HCT116 (cell line): ENCODE measurements around the gene WFDC5. TPM values are rescaled to one million over a fixed set of nuclear protein-coding genes. Genes with fewer than 3 reads are reported as not detected.

Experiments used
- ATAC-seq: fragments of 200-7000 bp; cut with Tn5 transposase; 2 replicates; pipeline ENCODE4 v1.9.1; 2020; ENCODE audit warnings: mild to moderate bottlenecking, moderate library complexity
- BruUV-seq: library from RNA; stranded (reverse); fragments of 400-500 nt; replicated peaks from 2 replicates; lab custom pipeline; 2021; lab: Mats Ljungman, UMichigan
- CTCF ChIA-PET: fragments of 300-600 bp; sonication (Branson Sonifier 250); formaldehyde crosslinking; loops from one replicate; lab custom pipeline; 2021; ENCODE audit warnings: antibody characterized with exemption; lab: Charles Lee
- POLR2A ChIA-PET: fragments of 300-600, 350-600 bp; sonication (Branson Sonifier 250); formaldehyde crosslinking; loops from one replicate; lab custom pipeline; 2021; ENCODE audit warnings: antibody characterized with exemption; lab: Charles Lee
- RAD21 ChIA-PET, 2 experiments: fragments of 300-600 bp; sonication (Branson Sonifier 250); formaldehyde crosslinking; loops; one replicate each; lab custom pipeline; 2023; ENCODE audit warnings: low total read pairs in 2 of 2; ENCODE audit not compliant: uncharacterized antibody in 2 of 2, unreplicated experiment in 2 of 2, low non-redundant PET in 1 of 2; lab: Charles Lee
- DNase-seq: peaks from one replicate; pipeline ENCODE4 v3.0.0-alpha.2; 2010; ENCODE audit warnings: low read depth, low spot score
- H2AFZ ChIP-seq: fragments of 200-600 bp; shearing (Covaris generic), sonication (generic); 2 replicates; pipeline ENCODE4 v1.6.1; 2017; ENCODE audit warnings: low read depth, mixed run types, mixed read lengths, antibody characterized with exemption, low read length; ENCODE audit not compliant: poor library complexity, severe bottlenecking
- H3K27ac ChIP-seq: 2 replicates; pipeline ENCODE4 v1.5.1; 2012; ENCODE audit warnings: low read depth, low read length
- H3K27me3 ChIP-seq: fragments of 200-600 bp; sonication (generic); 2 replicates; pipeline ENCODE4 v1.6.1; 2016; ENCODE audit warnings: mixed run types, low read length, mixed read lengths; ENCODE audit not compliant: insufficient read depth
- H3K36me3 ChIP-seq, 2 experiments: fragments of 200-500 bp in 1 of 2; fragments of 200-600 bp in 1 of 2; sonication (Bioruptor generic) in 1 of 2; sonication (generic) in 1 of 2; 2 replicates each; pipeline versions ENCODE4 v1.5.1 to v1.6.1; 2014 to 2016; ENCODE audit warnings: low read length in 2 of 2, inconsistent platforms in 1 of 2, mixed read lengths in 1 of 2, mixed run types in 1 of 2; ENCODE audit not compliant: insufficient read depth in 2 of 2, control insufficient read depth in 1 of 2
- H3K4me1 ChIP-seq, 2 experiments: fragments of 200-600 bp in 1 of 2; sonication (generic) in 1 of 2; 2 replicates each; pipeline versions ENCODE4 v1.5.1 to v1.6.1; 2012 to 2017; ENCODE audit warnings: low read length in 2 of 2, inconsistent platforms in 1 of 2, mild to moderate bottlenecking in 1 of 2, mixed read lengths in 1 of 2, mixed run types in 1 of 2, moderate library complexity in 1 of 2; ENCODE audit not compliant: insufficient read depth in 2 of 2, control insufficient read depth in 1 of 2
- H3K4me2 ChIP-seq: fragments of 200-600 bp; sonication (generic); 2 replicates; pipeline ENCODE4 v1.6.1; 2017; ENCODE audit warnings: mixed run types, low read length, mixed read lengths
- H3K4me3 ChIP-seq, 2 experiments: fragments of 200-600 bp in 1 of 2; sonication (generic) in 1 of 2; replicated peaks in 1 of 2; 2 replicates each; pipeline ENCODE4 v1.5.1; 2011 to 2016; ENCODE audit warnings: low read length in 2 of 2, control low read depth in 1 of 2, low read depth in 1 of 2, mild to moderate bottlenecking in 1 of 2, mixed read lengths in 1 of 2, mixed run types in 1 of 2
- H3K79me2 ChIP-seq: fragments of 200-600 bp; sonication (generic); 2 replicates; pipeline ENCODE4 v1.6.1; 2017; ENCODE audit warnings: mild to moderate bottlenecking, mixed run types, low read length, moderate library complexity, mixed read lengths; ENCODE audit not compliant: insufficient read depth
- H3K9ac ChIP-seq: fragments of 200-600 bp; sonication (generic); 2 replicates; pipeline ENCODE4 v1.6.1; 2016; ENCODE audit warnings: low read length, mixed read lengths
- H3K9me2 ChIP-seq: fragments of 200-600 bp; sonication (generic), shearing (Covaris generic); 2 replicates; pipeline ENCODE4 v1.6.1; 2017; ENCODE audit warnings: mixed run types, mild to moderate bottlenecking, moderate library complexity; ENCODE audit not compliant: insufficient read depth
- H3K9me3 ChIP-seq, 2 experiments: fragments of 200-500 bp in 1 of 2; fragments of 200-600 bp in 1 of 2; sonication (Bioruptor generic) in 1 of 2; sonication (generic) in 1 of 2; 2 replicates each; pipeline ENCODE4 v1.6.1; 2014 to 2017; ENCODE audit warnings: low read length in 2 of 2, mixed read lengths in 2 of 2, inconsistent platforms in 1 of 2, low read depth in 1 of 2, mild to moderate bottlenecking in 1 of 2, mixed run types in 1 of 2, moderate library complexity in 1 of 2; ENCODE audit not compliant: control insufficient read depth in 1 of 2, insufficient read depth in 1 of 2
- H4K20me1 ChIP-seq: fragments of 200-600 bp; sonication (generic), shearing (Covaris generic); 2 replicates; pipeline ENCODE4 v1.6.1; 2017; ENCODE audit warnings: mixed run types, mild to moderate bottlenecking, moderate library complexity; ENCODE audit not compliant: insufficient read depth
- ATF3 ChIP-seq: IDR thresholded peaks from 2 replicates; pipeline ENCODE4 v1.6.1; 2012
- EGR1 ChIP-seq: IDR thresholded peaks from 2 replicates; pipeline ENCODE4 v1.6.1; 2012; ENCODE audit warnings: low read depth
- EZH2 ChIP-seq: fragments of 200-600 bp; sonication (generic); IDR thresholded peaks from 2 replicates; pipeline ENCODE4 v1.6.1; 2017; ENCODE audit warnings: antibody characterized with exemption, mixed run types
- EZH2phosphoT487 ChIP-seq: fragments of 200-600 bp; IDR thresholded peaks from 2 replicates; pipeline ENCODE4 v1.6.1; 2018; ENCODE audit warnings: antibody characterized with exemption, borderline replicate concordance
- JUND ChIP-seq: IDR thresholded peaks from 2 replicates; pipeline ENCODE4 v1.6.1; 2012
- POLR2A ChIP-seq: IDR thresholded peaks from 2 replicates; pipeline ENCODE4 v1.7.0; 2011; ENCODE audit warnings: borderline replicate concordance; ENCODE audit not compliant: insufficient read depth, insufficient read length; ENCODE audit errors: extremely low read depth
- POLR2AphosphoS5 ChIP-seq: IDR thresholded peaks from 2 replicates; pipeline ENCODE4 v1.6.1; 2011; ENCODE audit warnings: mild to moderate bottlenecking, low read depth, low read length, moderate library complexity
- REST ChIP-seq: IDR thresholded peaks from 2 replicates; pipeline ENCODE4 v1.6.1; 2012; ENCODE audit warnings: low read depth
- SP1 ChIP-seq: IDR thresholded peaks from 2 replicates; pipeline ENCODE4 v1.6.1; 2012; ENCODE audit warnings: low read depth
- YY1 ChIP-seq: IDR thresholded peaks from 2 replicates; pipeline ENCODE4 v1.6.1; 2011; ENCODE audit warnings: low read length, low read depth, moderate library complexity, mild to moderate bottlenecking; ENCODE audit not compliant: insufficient replicate concordance; ENCODE audit errors: extremely low read depth
- intact Hi-C: fragments of 100-400 bp; cut with micrococcal nuclease; formaldehyde crosslinking; loops from 2 replicates; pipeline ENCODE4 v1.10.0; 2022
- total RNA-seq: library from RNA; stranded (reverse); gene quantifications from one replicate; pipeline ENCODE4 v1.2.1, GENCODE V29; 2021; ENCODE audit not compliant: unreplicated experiment

WFDC5 gene
- total RNA-seq, 1 experiment from 2014 or later: not detected

DNA sequence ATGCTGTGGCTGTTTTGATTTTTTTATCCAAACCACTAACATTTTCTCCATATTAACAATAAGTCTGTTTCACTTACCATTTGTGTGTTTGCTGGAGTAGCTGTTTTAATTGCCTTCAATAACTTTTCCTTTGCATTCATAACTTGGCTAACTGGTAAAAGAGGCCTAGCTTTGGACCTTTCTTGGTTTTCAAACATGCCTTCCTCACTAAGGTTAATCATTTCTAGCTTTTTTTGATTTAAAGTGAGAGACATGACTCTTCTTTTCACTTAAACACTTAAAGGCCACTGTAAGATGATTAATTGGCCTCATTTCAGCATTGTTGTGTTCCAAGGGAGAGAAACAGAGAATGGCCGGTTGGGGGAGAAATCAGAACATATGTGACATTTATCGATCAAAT lies 6.4 kb upstream of the WFDC5 start:
- POLR2A ChIA-PET: no interaction called here
- no TSS peak for BruUV-seq
- H3K4me1 ChIP-seq: no peaks in the 10 kb centered on the region

More for the DNA sequence above, 6.4 kb upstream of the WFDC5 start:
- H3K27me3 ChIP-seq: no peaks in the 10 kb centered on the region
- H3K9me2 ChIP-seq: no peaks in the 10 kb centered on the region
- intact Hi-C loops: no loop called here
- no peak overlapping the region for H3K27ac ChIP-seq
- RAD21 ChIA-PET: no interaction called here
- H3K9ac ChIP-seq: no peak overlapping the region
- no peak overlapping the region for H3K4me2 ChIP-seq
- ATAC-seq (no peak), DNase-seq (no peak)
- CTCF ChIA-PET: interaction anchor here (1.9 kb wide), 1 partner anchor 10 kb away, joined by 9 read pairs; no protein-coding TSS in a partner anchor
- H3K4me3 ChIP-seq: no peak overlapping the region
- H2AFZ ChIP-seq: no peak overlapping the region
- H3K36me3 ChIP-seq: no peaks in the 10 kb centered on the region
- H3K9me3 ChIP-seq: no peaks in the 10 kb centered on the region
- H4K20me1 ChIP-seq: no peaks in the 10 kb centered on the region
- no peak for TF ChIP-seq YY1
- TF ChIP-seq POLR2AphosphoS5: no peak
- TF ChIP-seq SP1: no peak
- no peak for TF ChIP-seq ATF3
- TF ChIP-seq EGR1: no peak
- no peak for TF ChIP-seq EZH2
- no peak for TF ChIP-seq REST
- no peak for TF ChIP-seq POLR2A
- no peak for TF ChIP-seq JUND
- TF ChIP-seq EZH2phosphoT487: no peak
- H3K79me2 ChIP-seq: no peaks in the 10 kb centered on the region
